ENCODE data around the gene TTC34. TPM values are rescaled to one million over a fixed set of nuclear protein-coding genes. Genes with fewer than 3 reads are reported as not detected.

TTC34 gene
- total and polyA plus RNA-seq, 2 of the 13 experiments (the other 11 are each of a cell fraction or from before 2014, with no cell fraction given): 0.07 to 0.11 TPM

GRCh38 chr1:2631136-2632050 is 170.1 kb downstream of the TTC34 start (continued):
- TF ChIP-seq CEBPZ (IDR thresholded peaks at IDR 0.05; ENCODE audit: low read length) (no peak), YEATS2 (CRISPR knock-in tag; IDR thresholded peaks at IDR 0.05; ENCODE audit: borderline replicate concordance) (no peak), ZNF343 (CRISPR knock-in tag; IDR thresholded peaks at IDR 0.05) (no peak), ZNF362 (CRISPR knock-in tag; IDR thresholded peaks at IDR 0.05; ENCODE audit: borderline replicate concordance) (no peak), SNRNP70 (IDR thresholded peaks at IDR 0.05; ENCODE audit: low read depth, low read length) (no peak), TFDP2 (CRISPR knock-in tag; IDR thresholded peaks at IDR 0.05) (peak; percentile 56; the same call in 1 of the 2 replicates), PAXIP1 (CRISPR knock-in tag; conservative IDR thresholded peaks at IDR 0.05) (0 out of 2 replicates have a peak, but pooled peaks have one; percentile 22), SP140L (CRISPR knock-in tag; IDR thresholded peaks at IDR 0.05; ENCODE audit: borderline replicate concordance) (no peak), ZNF572 (CRISPR knock-in tag; IDR thresholded peaks at IDR 0.05) (no peak), SALL2 (CRISPR knock-in tag; IDR thresholded peaks at IDR 0.05) (no peak), ZBTB37 (CRISPR knock-in tag; IDR thresholded peaks at IDR 0.05) (no peak), ZNF839 (CRISPR knock-in tag; IDR thresholded peaks at IDR 0.05; ENCODE audit: borderline replicate concordance) (no peak), ERF (CRISPR knock-in tag; IDR thresholded peaks at IDR 0.05) (peak; percentile 35; the same call in 1 of the 2 replicates)

Measured in HepG2 (cell line).